GM18508 (cell line): ENCODE measurements around the gene RPL10A.

Source experiments
- ATAC-seq: cut with Tn5 transposase; IDR thresholded peaks from one replicate; pipeline ENCODE4 v1.9.1; 2021; ENCODE audit warnings: moderate number of reproducible peaks; ENCODE audit not compliant: insufficient read depth, unreplicated experiment

RPL10A gene

DNA sequence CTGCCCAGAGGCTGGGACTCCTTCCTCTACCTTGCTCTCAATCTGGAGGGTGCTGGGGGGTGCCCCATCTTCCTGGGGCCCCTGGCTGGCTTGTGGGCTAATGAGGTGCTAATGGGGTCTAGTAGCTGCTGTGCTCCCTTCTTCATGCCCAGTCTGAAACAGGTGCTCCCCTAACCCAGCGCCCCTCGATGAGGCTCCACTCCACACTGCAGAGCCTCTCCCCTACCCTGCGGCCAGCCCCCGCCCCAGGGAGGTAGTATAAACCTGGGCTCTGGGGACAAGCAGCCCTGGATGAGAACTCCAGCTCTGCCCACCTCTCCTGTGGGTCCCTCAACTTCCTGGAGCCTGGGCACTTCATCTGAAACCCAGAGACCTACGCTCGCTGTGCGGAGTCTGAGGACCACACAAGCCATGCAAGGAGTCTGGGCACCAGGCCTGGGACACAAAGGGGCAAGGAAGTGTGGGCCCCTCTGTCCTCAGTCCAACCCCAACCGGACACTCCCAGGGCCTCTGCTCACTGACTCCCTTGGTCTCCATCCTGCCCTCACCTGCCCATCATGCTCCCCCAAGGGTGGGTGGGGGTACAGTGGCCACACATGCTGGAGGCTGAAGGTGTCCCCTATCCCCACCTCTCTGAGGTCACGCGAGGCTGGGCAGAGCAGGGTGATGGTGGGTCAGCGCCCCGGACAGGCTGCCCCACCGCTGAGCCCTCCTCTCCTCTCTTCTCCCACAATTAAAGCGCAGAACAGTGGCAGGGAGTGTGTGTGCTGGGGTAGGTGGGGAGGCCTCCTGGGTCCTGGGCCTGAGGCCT, 6.1 kb downstream of the RPL10A start:
- ATAC-seq = no peak

DNA sequence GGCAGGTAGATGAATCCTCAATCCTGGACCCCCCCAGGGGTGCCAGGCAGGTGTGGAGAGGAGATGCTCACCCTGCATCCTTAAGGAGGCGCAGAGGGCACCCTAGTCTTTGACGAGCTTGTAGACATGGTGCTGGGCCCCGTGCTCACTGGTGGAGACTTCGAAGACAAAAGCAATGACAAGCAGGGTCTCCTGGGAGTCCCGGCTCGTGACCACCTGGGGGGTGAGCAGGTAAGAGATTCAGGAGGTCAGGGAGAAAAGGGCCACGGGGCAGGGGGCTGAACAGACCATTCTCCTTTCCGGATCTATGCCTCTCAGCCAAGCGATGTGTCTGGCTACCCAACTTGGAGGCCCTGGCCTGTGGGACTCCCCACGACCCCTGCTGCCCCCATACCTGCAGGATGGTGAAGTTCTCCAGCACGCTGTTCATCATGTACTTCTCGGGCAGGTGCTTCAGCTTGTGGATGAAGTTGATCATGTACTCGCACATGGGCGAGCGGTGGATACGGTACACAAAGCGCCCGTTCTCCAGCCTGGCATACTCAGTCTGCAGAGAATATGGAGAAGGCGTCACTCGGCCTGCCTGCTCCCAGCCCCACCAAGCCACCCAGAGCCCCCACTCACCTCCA, 6.9 kb downstream of the RPL10A start:
- no peak for ATAC-seq

DNA sequence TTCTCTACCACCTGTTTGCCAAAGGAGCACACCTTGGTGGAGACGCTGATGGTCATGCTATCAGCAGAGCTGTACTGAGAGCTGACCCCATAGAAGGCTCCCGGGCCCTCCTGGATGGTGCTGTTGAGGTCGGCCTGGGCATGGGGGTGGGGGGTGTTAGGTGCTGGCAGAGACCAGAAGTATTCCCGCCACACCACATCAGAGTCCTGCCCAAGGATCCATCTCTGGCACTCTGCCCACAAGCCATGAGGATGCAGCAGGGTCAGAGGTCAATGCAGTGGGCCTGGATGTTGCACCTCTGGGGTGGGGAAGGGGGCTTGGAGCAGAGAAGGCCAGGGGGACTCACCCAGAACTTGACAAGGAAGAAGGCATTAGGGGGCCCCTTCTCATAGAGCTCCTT, 7.4 kb downstream of the RPL10A start:
- ATAC-seq = no peak

DNA sequence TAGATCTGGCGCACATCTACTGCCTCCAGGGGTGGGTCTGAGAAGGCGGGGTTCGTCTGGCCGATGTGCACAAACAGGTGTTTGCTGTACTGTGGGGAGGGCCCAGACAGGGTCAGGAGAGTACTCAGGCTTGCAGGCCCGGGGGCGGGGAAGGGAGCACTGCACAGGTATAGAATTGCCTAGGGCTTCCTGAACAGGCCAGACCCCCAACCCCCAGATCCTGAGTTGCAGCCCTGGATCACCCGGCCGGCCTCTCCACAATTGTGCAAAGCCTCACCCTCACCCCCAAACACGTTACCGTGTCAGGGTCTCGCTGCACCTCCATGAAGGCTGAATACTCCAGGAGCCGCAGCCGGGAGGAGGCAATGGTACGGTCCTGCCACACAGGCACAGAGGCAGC, 7.8 kb downstream of the RPL10A start:
- ATAC-seq = no peak

DNA sequence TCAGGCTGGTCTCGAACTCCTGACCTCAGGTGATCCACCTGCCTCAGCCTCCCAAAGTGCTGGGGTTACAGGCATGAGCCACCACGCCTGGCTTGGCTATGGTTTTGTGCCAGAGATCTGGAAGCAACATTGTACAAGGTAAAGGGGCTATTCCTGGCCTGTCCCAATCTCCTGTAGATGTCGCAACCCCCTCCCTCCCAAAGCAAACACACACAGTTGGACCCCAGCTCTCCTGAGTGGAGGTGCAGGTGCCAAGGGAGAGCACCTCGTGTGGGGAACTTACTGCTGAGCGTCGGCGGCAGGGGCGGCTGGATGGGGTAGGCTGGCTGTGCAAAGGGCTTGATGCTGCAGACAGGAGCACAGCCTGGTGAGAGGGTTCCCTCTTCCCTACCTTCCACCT, 8.8 kb downstream of the RPL10A start:
- ATAC-seq = no peak

DNA sequence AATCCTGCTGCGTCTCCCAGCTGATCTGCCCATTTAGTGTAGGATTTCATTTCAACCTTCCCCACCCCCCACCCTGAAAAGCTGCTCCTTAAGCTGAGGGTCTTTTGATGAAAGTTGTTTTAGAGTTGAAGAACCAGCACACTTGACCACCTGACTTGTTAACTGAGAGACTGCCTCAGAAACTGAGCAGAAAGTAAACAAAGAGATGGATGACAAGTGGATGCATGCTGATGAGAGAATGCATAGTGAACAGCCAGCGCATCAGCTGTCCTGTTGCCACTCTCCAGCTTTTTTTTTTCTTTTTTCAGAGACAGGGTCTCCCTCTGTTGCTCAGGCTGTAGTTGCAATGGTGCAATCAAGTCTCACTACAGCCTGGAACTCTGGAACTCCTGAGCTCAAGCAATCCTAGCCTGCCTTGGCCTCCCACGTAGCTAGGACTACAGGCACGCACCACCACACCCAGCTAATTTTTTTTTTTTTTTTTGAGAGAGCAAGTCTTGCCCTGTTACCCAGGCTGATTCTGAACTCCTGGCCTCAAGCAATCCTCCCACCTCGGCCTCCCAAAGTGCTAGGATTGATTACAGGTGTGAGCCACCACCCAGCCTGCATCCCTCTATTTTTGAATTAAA, 9.5 kb downstream of the RPL10A start:
- no peak for ATAC-seq

DNA sequence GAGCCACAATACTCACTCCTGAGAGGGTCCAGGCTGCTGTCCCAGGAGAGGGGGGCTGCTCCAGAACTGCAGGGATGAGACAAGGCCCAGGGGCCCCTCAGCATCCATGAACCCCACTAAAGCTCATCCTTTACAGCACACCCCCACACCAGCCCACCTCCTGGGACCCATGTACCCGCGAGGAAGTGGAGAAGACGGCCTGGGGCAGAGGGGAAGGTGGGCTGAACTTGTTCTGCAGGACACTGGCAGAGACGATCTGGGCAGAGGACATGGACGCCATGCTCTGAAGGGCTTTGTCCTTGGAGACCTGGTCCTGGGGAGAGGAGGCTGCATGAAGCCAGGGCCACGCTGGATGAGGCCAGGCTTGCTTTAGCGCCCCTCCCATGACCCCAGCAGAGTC, 10.1 kb downstream of the RPL10A start:
- no peak for ATAC-seq

DNA sequence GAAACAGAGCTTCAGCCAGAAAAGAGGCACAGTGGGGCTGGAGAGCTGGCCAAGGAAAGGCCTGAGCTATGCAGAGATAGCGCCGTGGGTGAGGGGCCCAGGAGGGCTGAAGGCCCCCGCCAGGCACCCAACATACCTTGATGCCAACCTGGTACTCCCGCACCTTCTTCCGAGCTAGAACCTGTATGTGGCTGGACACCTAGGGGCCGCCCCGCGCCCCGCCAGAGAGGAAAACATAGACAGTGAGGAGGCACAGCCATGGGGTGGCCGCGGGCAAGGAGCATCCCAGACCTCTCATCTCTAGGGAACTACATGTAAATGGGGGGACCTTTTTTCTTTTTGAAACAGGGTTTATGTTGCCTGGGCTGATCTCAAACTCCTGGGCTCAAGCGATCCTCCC, 12.0 kb downstream of the RPL10A start:
- ATAC-seq = no peak

DNA sequence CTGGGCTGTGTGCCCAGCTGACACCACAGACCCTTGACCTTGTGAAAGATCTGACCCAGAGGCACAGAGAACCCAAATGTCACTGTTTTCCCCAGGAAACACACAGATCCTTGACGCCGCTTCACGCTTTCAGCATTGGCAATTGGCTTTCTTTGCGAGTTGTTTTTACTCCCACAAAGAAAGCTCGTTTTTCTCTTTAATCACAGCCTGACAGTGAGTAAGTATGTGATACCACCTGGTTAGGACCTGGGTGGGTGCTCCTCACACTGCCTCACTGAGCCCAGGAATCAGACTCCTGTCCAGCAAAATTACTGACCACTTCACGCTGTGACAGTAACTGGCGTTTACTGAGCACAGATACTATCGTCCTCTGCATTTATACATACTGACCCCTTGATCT, 13.0 kb downstream of the RPL10A start:
- no peak for ATAC-seq

DNA sequence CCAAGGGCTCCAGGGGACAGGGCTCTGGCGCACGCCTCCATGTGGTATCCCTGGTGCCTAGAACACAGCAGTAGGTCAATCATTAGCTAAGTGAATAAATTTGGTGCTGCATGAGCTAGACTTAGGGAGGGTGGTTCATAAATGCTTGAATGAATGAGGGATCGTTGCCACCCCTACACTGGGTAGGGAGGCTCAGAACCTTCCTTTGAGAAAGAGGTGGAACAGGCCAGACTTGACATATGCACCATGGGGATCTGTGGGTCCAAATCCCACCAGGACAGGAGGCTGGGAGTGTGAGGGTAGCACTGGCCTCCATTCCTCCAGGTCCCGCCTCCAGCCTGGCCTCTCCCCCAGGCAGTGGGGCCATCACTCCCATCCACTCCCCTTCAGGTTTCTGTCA, 14.9 kb downstream of the RPL10A start:
- ATAC-seq = no peak

DNA sequence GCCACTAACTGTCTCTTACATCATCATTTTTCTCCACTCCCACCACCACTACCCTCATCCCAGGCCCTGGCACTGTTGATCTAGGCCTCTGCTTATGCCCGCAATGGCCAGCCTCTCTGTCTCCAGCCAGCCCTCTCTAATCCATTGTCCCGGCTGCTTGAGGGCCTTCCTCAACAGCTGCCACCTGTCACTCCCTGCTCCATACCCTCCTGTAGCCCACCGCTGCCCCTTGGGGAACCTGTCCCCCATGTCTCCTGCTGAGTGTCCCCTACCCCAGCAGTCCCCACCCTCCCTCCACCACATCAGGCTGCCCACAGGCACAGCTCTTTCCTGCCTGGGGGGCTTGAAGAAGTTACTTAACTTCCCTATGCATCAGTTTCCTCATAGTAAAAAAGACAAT, 15.3 kb downstream of the RPL10A start:
- ATAC-seq = no peak

DNA sequence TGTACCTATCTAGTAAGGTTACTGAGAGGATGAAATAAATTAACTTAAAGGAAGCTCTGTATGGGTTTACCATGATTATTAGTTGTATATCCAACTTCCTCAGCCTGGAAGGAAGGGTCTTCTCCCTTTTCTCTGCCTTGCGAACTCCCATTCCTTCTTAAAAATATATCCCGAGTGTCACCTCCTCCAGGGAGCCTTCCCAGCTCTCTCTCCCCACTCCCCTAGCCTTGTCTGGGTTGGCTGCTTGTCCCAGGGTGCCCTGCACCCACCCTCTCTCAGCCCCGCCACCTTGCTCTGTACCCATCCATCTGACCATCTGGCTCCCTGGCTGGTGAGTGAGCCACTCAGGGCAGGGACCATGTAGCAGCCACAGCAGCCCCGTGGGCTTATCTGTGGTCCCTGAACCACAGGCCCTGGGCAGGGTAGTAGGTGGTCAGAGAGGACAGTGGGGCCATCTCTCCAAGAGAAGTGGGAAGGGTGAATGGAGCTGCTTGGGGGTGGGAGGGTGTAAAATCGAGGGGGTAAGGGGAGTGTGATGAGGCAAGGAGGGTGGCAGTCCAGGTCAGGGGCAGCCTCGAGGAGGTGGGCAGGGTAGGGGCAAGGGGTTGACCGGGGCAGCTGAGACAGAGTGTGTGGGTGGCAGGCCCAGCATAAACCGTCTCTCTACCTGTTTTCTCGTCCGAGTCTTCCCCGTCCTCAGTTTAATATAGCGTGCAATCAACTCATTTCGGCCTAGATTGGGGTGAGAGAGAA, 15.9 kb downstream of the RPL10A start:
- no peak for ATAC-seq

DNA sequence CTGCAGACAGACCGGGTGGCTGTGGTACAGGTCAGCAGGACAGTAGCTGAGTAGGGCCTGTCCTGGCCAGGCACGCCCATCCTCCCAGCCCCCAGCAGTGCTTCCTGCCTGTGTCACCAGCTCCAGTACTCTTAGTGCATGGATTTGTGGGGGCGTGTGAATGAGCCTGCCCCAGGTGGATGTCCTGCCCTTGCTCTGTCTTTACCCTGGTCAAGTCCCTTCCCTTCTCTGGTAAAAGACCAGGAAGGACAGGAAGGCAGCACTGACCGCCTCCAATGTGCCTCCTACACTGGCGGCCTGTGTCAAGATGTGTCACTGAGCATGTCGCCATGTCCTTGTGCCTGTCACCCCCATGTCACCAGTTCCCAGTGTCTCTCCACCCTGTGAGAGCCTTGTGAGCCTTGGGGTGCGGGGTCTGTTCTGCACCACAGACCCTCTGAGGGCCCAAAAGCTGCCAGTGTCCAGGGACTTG, 16.8 kb downstream of the RPL10A start:
- ATAC-seq = no peak

DNA sequence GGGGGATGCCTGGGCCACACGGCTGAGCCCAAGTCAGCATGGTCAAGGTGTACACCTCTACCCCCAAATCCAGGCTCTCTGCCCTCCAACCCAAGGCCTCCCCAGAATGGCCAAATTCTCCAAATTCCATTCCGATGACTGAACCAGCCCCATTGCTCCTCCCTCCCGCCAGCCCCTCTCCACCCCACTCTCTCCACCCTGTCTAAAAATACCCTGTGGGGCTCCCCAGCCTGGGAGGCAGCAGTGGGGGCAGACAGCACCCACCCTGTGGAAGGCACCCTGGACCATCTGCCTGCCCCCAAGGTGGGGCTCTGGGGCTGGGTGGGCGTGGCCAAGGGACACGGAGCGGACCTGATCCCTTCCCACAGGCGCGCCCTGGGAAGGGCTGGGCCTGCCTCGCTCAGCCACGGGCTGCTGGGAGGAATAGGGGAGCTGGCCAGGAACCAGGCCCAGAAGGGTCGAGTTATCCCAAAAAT, 17.2 kb downstream of the RPL10A start:
- no peak for ATAC-seq

DNA sequence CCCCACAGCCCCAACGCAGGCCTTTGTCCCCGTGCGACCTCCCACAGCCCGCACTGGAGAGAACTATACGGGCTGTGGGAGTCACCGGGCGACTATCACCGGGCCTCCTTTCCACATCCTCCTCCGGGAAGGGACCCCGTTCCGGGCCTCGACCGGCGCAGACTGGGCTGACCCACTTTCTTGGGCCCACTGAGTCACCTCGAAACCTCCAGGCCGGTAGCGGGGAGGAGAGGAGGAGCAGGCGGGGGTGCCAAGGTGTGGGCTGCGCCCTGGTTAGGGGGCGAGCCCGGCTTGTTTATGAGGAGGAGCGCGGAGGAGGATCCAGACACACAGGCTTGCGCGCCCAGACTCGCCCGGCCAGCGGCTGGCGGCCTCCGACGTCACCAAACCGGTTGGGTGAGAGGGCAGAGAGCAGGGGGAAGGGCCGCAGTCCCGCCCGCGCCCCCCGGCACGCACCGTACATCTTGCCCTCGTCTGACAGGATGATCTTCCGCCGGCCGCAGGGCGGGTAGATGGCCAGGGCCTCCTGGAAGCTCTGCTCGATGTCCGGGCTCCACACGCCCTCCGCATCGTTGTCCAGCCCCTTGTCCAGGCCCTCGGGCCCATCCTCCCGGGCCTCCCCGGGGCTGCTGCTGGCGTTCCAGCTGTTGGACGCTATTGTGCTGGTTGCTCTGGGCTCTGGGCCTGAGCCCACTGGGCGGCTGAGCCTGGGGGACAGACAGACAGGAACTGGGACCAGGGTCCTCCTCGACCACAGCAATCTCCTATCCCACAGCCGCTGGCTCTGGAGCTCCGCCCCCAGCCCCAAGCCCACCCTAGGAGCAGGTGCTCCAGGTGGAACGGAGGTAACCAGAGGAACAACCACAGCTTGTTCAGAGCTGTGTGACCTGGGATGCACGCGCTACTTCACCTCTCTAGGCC, 18.1 kb downstream of the RPL10A start:
- no peak for ATAC-seq

DNA sequence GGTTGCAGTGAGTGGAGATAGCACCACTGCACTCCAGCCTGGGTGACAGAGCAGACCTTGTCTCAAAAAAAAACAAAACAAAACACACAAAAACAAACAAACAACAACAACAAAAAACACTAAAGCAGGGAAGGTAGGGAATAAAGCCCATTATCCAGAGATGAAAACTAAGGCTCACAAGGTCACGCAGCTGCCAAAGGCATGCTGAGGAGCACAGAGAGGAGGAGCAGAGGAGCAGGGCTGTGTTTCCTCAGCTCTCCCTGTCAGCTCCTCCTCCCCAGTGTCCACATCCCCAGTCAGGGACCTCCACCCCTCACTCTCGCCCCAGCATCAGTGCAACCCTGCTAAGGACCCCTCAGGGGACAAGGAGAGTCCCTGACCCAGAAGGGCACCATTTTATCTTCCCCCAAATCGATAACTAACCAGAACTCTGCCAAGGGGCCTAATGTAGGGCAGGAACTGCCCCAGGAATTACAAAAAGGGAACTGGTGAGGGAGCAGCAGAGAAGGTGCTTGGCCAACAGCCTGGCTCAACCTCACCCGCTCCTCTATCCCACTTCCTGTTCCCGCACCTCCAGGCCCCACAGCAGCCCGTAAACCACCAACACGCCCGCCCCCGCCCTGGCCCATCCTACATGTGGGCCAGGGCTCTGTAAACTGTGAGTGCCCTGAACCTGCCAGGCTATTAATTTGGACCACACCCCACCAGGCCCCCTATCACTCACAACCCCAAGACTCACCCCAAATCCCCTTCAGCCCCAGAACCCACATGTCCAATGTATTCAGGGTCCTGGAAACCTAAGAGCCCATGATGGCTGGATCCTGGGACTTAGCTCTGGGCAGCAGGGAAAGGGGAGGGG, 19.7 kb downstream of the RPL10A start:
- no peak for ATAC-seq

DNA sequence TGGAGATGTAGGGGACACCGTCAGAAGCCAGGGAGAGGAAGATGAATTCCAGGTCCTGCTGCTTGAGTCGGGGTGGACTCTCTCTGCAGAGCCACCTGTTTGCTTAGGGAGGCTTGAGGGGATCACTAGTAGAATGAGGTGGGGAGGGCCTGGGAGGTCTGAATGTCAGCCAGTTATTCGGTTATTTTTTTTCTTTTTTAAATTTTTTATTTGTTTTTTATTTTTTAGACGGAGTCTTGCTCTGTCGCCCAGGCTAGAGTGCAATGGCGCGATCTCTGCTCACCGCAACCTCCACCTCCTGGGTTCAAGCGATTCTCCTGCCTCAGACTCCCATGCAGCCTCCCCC, 20.3 kb downstream of the RPL10A start:
- ATAC-seq = no peak

DNA sequence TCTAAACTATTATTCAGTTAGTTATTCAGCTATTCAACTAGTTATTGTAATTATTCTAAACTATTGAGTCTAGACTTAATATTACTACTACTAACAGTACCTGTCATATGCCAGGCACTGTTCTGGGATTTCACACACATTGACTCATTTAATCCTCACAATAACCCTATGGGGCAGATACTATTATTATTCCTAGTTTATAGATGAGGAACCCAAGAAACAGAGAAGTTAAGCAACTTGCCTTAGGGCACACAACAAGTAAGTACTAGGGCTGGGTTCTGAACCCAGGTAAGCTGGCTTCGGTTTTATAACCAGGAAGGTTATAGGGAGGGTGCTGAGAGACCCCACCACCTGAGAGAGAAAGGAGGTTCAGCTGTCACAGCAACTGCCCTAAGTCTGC, 20.9 kb downstream of the RPL10A start:
- no peak for ATAC-seq
